Measurements from ENCODE around the gene AKIP1. TPM values are rescaled to one million over a fixed set of nuclear protein-coding genes. Genes with fewer than 3 reads are reported as not detected.
"Not testable (repeated sequence)": the region's sequence is repeated elsewhere in the genome, so short reads cannot be mapped to it uniquely, and the experiment has no call there.

Gene AKIP1
- total RNA-seq, 1 experiment from 2014 or later: 26.0 TPM

- no peak for TF ChIP-seq JUN (CRISPR knock-in tag; IDR thresholded peaks at IDR 0.05)
- TF ChIP-seq, protein P1, sequence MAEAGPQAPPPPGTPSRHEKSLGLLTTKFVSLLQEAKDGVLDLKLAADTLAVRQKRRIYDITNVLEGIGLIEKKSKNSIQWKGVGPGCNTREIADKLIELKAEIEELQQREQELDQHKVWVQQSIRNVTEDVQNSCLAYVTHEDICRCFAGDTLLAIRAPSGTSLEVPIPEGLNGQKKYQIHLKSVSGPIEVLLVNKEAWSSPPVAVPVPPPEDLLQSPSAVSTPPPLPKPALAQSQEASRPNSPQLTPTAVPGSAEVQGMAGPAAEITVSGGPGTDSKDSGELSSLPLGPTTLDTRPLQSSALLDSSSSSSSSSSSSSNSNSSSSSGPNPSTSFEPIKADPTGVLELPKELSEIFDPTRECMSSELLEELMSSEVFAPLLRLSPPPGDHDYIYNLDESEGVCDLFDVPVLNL (CRISPR knock-in tag; IDR thresholded peaks at IDR 0.05; ENCODE audit: borderline replicate concordance, low read depth): no peak
Measured at GRCh38 chr11:8873741-8874405, 37.1 kb upstream of the AKIP1 start (continued).

DNA sequence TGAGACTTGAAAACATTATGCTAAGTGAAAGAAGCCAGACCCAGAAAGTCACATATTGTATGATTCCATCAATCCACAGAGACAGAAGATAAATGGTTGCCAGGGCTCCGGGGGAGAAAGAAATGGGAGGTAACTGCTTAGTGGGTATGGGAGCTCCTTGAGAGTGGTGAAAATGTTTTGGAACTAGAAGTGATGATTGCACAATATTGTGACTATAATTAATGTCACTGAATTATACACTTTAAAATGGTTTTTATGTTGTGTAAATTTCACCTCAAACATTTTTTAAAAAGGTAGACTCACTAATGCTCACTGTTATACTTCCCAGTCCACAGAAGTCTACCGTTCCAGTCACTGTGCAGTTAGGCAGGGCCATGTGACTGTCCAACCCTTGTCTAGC, 32.2 kb upstream of the AKIP1 start:
- ATAC-seq: no peak
- H3K9me3 Mint-ChIP-seq: no peaks in the 10 kb centered on the region
- H3K27me3 Mint-ChIP-seq (ENCODE audit: low read depth): no peaks in the 10 kb centered on the region; the same call in 1 of the 2 replicates
- TF ChIP-seq, protein P2, sequence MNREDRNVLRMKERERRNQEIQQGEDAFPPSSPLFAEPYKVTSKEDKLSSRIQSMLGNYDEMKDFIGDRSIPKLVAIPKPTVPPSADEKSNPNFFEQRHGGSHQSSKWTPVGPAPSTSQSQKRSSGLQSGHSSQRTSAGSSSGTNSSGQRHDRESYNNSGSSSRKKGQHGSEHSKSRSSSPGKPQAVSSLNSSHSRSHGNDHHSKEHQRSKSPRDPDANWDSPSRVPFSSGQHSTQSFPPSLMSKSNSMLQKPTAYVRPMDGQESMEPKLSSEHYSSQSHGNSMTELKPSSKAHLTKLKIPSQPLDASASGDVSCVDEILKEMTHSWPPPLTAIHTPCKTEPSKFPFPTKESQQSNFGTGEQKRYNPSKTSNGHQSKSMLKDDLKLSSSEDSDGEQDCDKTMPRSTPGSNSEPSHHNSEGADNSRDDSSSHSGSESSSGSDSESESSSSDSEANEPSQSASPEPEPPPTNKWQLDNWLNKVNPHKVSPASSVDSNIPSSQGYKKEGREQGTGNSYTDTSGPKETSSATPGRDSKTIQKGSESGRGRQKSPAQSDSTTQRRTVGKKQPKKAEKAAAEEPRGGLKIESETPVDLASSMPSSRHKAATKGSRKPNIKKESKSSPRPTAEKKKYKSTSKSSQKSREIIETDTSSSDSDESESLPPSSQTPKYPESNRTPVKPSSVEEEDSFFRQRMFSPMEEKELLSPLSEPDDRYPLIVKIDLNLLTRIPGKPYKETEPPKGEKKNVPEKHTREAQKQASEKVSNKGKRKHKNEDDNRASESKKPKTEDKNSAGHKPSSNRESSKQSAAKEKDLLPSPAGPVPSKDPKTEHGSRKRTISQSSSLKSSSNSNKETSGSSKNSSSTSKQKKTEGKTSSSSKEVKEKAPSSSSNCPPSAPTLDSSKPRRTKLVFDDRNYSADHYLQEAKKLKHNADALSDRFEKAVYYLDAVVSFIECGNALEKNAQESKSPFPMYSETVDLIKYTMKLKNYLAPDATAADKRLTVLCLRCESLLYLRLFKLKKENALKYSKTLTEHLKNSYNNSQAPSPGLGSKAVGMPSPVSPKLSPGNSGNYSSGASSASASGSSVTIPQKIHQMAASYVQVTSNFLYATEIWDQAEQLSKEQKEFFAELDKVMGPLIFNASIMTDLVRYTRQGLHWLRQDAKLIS (CRISPR knock-in tag; IDR thresholded peaks at IDR 0.05; ENCODE audit: borderline replicate concordance): no peak
- ChIA-PET POLR2A (no interaction called here), CTCF (no interaction called here)
- no peak overlapping the region for H3K4me3 Mint-ChIP-seq
- no peaks in the 10 kb centered on the region for H3K4me1 Mint-ChIP-seq
- DNase-seq (ENCODE audit: low spot score): no peak
- no peak overlapping the region for H3K27ac Mint-ChIP-seq
- no peaks in the 10 kb centered on the region for H3K36me3 Mint-ChIP-seq

GRCh38 chr11:8881585-8881984, 29.4 kb upstream of the AKIP1 start:
- POLR2A ChIA-PET; H3K27me3 Mint-ChIP-seq (ENCODE audit: low read depth); H3K4me1 Mint-ChIP-seq; DNase-seq (ENCODE audit: low spot score); H3K4me3 Mint-ChIP-seq; H3K27ac Mint-ChIP-seq; CTCF ChIA-PET; H3K36me3 Mint-ChIP-seq; ATAC-seq; H3K9me3 Mint-ChIP-seq: not testable (repeated sequence)

- peaks cover 10% of the 10 kb centered on the region for H3K27me3 Mint-ChIP-seq (ENCODE audit: low read depth)
- ATAC-seq (no peak), DNase-seq (ENCODE audit: low spot score) (no peak)
- CTCF ChIA-PET: no interaction called here
- peaks cover 18% of the 10 kb centered on the region for H3K36me3 Mint-ChIP-seq
- H3K4me3 Mint-ChIP-seq: no peak overlapping the region
- POLR2A ChIA-PET: no interaction called here
- H3K4me1 Mint-ChIP-seq: no peaks in the 10 kb centered on the region
- H3K9me3 Mint-ChIP-seq: peaks cover 37% of the 10 kb centered on the region
- H3K27ac Mint-ChIP-seq: no peak overlapping the region
- TF ChIP-seq, protein P3, sequence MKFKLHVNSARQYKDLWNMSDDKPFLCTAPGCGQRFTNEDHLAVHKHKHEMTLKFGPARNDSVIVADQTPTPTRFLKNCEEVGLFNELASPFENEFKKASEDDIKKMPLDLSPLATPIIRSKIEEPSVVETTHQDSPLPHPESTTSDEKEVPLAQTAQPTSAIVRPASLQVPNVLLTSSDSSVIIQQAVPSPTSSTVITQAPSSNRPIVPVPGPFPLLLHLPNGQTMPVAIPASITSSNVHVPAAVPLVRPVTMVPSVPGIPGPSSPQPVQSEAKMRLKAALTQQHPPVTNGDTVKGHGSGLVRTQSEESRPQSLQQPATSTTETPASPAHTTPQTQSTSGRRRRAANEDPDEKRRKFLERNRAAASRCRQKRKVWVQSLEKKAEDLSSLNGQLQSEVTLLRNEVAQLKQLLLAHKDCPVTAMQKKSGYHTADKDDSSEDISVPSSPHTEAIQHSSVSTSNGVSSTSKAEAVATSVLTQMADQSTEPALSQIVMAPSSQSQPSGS (CRISPR knock-in tag; IDR thresholded peaks at IDR 0.05; ENCODE audit: borderline replicate concordance, low read depth): no peak
- TF ChIP-seq CREM (CRISPR knock-in tag; IDR thresholded peaks at IDR 0.05): no peak
- no peak for TF ChIP-seq ZNF263 (CRISPR knock-in tag; IDR thresholded peaks at IDR 0.05; ENCODE audit: low read depth)
- TF ChIP-seq, protein P4, sequence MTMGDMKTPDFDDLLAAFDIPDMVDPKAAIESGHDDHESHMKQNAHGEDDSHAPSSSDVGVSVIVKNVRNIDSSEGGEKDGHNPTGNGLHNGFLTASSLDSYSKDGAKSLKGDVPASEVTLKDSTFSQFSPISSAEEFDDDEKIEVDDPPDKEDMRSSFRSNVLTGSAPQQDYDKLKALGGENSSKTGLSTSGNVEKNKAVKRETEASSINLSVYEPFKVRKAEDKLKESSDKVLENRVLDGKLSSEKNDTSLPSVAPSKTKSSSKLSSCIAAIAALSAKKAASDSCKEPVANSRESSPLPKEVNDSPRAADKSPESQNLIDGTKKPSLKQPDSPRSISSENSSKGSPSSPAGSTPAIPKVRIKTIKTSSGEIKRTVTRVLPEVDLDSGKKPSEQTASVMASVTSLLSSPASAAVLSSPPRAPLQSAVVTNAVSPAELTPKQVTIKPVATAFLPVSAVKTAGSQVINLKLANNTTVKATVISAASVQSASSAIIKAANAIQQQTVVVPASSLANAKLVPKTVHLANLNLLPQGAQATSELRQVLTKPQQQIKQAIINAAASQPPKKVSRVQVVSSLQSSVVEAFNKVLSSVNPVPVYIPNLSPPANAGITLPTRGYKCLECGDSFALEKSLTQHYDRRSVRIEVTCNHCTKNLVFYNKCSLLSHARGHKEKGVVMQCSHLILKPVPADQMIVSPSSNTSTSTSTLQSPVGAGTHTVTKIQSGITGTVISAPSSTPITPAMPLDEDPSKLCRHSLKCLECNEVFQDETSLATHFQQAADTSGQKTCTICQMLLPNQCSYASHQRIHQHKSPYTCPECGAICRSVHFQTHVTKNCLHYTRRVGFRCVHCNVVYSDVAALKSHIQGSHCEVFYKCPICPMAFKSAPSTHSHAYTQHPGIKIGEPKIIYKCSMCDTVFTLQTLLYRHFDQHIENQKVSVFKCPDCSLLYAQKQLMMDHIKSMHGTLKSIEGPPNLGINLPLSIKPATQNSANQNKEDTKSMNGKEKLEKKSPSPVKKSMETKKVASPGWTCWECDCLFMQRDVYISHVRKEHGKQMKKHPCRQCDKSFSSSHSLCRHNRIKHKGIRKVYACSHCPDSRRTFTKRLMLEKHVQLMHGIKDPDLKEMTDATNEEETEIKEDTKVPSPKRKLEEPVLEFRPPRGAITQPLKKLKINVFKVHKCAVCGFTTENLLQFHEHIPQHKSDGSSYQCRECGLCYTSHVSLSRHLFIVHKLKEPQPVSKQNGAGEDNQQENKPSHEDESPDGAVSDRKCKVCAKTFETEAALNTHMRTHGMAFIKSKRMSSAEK (CRISPR knock-in tag; IDR thresholded peaks at IDR 0.05; ENCODE audit: borderline replicate concordance): no peak
- TF ChIP-seq ERG (CRISPR knock-in tag; IDR thresholded peaks at IDR 0.05): no peak
- no peak for TF ChIP-seq PRDM15 (CRISPR knock-in tag; IDR thresholded peaks at IDR 0.05)
- no peak for TF ChIP-seq SP1 (CRISPR knock-in tag; conservative IDR thresholded peaks at IDR 0.05)
- no peak for TF ChIP-seq PRRX2 (CRISPR knock-in tag; IDR thresholded peaks at IDR 0.05)
Measured at GRCh38 chr11:8886322-8886721, 24.7 kb upstream of the AKIP1 start.
